HAP-1 (cell line): Measurements from ENCODE around the gene ADGRF5.
A peak's percentile ranks its signal among the peaks of the same experiment; 100 is the strongest.
"Not testable (repeated sequence)": the region's sequence is repeated elsewhere in the genome, so short reads cannot be mapped to it uniquely, and the experiment has no call there.

Experiments
- DNase-seq, 2 experiments: peaks; one replicate each; pipeline ENCODE4 v3.0.0-alpha.2; 2016 to 2020; ENCODE audit warnings: low spot score in 2 of 2
- H3K27me3 ChIP-seq: fragments of 250-450 bp; sonication (Bioruptor Pico); 2 replicates; pipeline ENCODE4 v1.5.1; 2020; ENCODE audit warnings: low read depth, mild to moderate bottlenecking, moderate library complexity
- H3K36me3 ChIP-seq: fragments of 250-450 bp; sonication (Bioruptor Pico); replicated peaks from 2 replicates; pipeline ENCODE4 v1.5.1; 2020; ENCODE audit warnings: mild to moderate bottlenecking
- H3K4me1 ChIP-seq: fragments of 250-450 bp; sonication (Bioruptor Pico); 2 replicates; pipeline ENCODE4 v1.5.1; 2020; ENCODE audit warnings: mild to moderate bottlenecking
- H3K4me3 ChIP-seq: fragments of 250-450 bp; sonication (Bioruptor Pico); 2 replicates; pipeline ENCODE4 v1.5.1; 2020; ENCODE audit warnings: mild to moderate bottlenecking, moderate library complexity
- H3K9me3 ChIP-seq: fragments of 250-450 bp; sonication (Bioruptor Pico); 2 replicates; pipeline ENCODE4 v1.5.1; 2020; ENCODE audit warnings: mild to moderate bottlenecking, moderate library complexity
- in situ Hi-C: fragments of 300-500 bp; cut with MboI; formaldehyde crosslinking; loops from 3 replicates; pipeline ENCODE4 v1.14.3; 2020; ENCODE audit warnings: low sequenced_read_pairs, inconsistent platforms, mixed read lengths

Gene ADGRF5

GRCh38 chr6:46851576-46851975 lies 70.2 kb downstream of the ADGRF5 start:
- not testable (repeated sequence) for H3K27me3 ChIP-seq, H3K4me3 ChIP-seq, H3K36me3 ChIP-seq, DNase-seq, H3K9me3 ChIP-seq, H3K4me1 ChIP-seq
- in situ Hi-C loops, result loop anchor here (25.0 kb wide), 1 partner anchor 136 kb away; no protein-coding TSS in a partner anchor

GRCh38 chr6:46850792-46851191 lies 70.9 kb downstream of the ADGRF5 start:
- Histone ChIP-seq H3K4me1 (no peaks in the 10 kb centered on the region; the same call in 1 of the 2 replicates), H3K9me3 (no peaks in the 10 kb centered on the region), H3K27me3 (no peaks in the 10 kb centered on the region), H3K4me3 (no peak overlapping the region), H3K36me3 (no peaks in the 10 kb centered on the region)
- in situ Hi-C loops, result loop anchor here (25.0 kb wide), 1 partner anchor 137 kb away; no protein-coding TSS in a partner anchor
- no peak for DNase-seq

DNA sequence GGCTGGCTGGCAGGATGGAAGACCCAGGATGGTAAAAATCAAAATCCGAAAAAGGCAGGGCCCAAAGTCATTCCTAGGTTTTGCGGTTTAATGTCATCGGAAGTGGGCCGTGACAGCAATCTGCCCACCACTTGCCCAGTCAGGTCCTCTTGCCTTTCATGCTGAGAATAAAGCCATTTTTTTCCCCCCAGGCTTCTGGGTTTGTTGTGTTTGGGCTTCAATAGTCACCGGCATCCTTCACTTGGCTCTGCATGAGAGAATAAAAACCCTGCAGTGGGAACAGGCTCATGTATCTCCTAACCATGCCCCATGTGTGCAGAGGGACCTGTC lies 72.4 kb downstream of the ADGRF5 start:
- in situ Hi-C loops, result no loop called here
- Histone ChIP-seq H3K4me1 (no peaks in the 10 kb centered on the region; the same call in 1 of the 2 replicates), H3K27me3 (no peaks in the 10 kb centered on the region)

GRCh38 chr6:46848684-46849360 lies 72.9 kb downstream of the ADGRF5 start:
- Histone ChIP-seq H3K4me3 (no peak overlapping the region), H3K27me3 (no peaks in the 10 kb centered on the region), H3K36me3 (no peaks in the 10 kb centered on the region), H3K9me3 (no peaks in the 10 kb centered on the region), H3K4me1 (no peaks in the 10 kb centered on the region; the same call in 1 of the 2 replicates)
- in situ Hi-C loops, result no loop called here
- peak; percentile 71 to 84 for DNase-seq

More for the DNA sequence above, 72.4 kb downstream of the ADGRF5 start:
- no peak overlapping the region for H3K4me3 ChIP-seq
- no peak for DNase-seq
- no peaks in the 10 kb centered on the region for H3K36me3 ChIP-seq
- H3K9me3 ChIP-seq, result no peaks in the 10 kb centered on the region

- in situ Hi-C loops, result no loop called here
- DNase-seq, result no peak
- Histone ChIP-seq H3K36me3 (no peaks in the 10 kb centered on the region), H3K4me3 (no peak overlapping the region), H3K4me1 (no peaks in the 10 kb centered on the region; the same call in 1 of the 2 replicates), H3K27me3 (no peaks in the 10 kb centered on the region), H3K9me3 (no peaks in the 10 kb centered on the region)
These were observed 76.6 kb downstream of the ADGRF5 start for GRCh38 chr6:46845126-46845525.

GRCh38 chr6:46842252-46842846 lies 79.4 kb downstream of the ADGRF5 start:
- in situ Hi-C loops, H3K9me3 ChIP-seq, H3K36me3 ChIP-seq, H3K4me1 ChIP-seq, H3K27me3 ChIP-seq, DNase-seq, H3K4me3 ChIP-seq: not testable (repeated sequence)

DNA sequence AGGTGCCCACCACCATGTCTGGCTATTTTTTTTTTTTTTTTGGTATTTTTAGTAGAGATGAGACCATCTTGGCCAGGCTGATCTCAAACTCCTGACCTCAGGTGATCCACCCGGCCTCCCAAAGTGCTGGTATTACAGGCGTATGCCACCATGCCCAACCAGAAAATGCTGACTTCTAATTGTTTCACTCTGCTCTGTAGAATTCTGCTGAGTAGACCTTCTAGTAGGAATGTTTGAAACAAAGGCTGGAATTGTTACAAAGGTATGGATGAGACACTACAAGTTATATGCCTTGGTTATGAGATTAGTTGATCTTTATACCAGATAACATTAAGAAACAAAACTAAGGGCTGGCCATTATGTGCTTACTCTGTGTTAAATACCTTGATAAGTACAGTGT lies 83.7 kb downstream of the ADGRF5 start:
- in situ Hi-C loops, result no loop called here
- Histone ChIP-seq H3K36me3 (no peaks in the 10 kb centered on the region), H3K4me1 (no peaks in the 10 kb centered on the region), H3K9me3 (no peaks in the 10 kb centered on the region), H3K4me3 (no peak overlapping the region), H3K27me3 (no peaks in the 10 kb centered on the region)
- DNase-seq, result no peak

DNA sequence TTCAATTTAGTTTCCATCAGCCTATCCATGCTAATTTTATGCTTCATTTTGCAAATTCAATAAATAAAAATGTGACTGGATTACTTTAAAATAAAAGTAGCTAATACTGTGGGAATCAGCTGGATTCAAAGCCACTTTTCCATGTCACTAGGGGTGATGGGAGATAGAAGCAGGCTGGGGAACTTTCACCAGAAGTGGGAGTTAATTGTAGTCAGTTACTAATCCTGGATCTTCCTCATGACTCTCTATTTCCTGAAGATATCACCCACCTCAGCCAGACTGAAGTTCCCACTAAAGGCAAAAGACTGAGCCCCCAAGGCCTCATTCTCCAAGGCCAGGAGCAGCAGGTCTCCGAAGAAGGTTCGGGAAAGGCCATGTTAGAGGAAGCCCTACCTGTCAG lies 86.7 kb downstream of the ADGRF5 start:
- in situ Hi-C loops, H3K4me1 ChIP-seq, H3K36me3 ChIP-seq, H3K9me3 ChIP-seq, H3K4me3 ChIP-seq, H3K27me3 ChIP-seq, DNase-seq: not testable (repeated sequence)

DNA sequence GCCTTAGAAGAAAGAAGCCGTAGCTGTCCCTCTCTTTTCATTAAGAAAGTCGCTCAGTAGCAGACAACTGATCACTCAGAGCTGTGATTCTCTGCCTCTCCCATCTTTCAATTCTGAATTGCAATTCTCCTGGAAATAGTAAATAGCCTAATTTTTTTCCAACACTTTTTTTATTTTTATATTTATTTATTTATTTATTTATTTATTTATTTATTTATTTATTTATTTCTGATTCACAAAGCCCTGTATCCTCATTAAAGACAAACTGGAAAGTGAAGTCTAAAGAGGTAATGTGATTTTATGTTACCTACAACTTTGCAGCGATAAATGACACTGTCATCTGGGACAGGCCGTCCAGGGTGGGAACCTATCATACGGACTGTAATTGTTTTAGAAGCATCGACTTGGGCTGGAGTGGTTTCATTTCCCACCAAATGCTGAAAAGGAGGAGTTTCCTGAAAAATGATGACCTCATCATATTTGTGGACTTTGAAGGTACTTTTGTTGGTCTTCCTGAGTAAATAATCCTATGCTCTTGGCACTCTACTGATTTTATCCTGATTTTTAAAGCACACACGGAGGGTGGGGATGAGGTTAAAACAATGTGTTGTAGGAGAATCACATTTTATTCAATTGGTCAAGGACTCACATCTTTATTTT lies 87.4 kb downstream of the ADGRF5 start:
- H3K36me3 ChIP-seq, DNase-seq, in situ Hi-C loops, H3K9me3 ChIP-seq, H3K4me1 ChIP-seq, H3K27me3 ChIP-seq, H3K4me3 ChIP-seq: not testable (repeated sequence)

DNA sequence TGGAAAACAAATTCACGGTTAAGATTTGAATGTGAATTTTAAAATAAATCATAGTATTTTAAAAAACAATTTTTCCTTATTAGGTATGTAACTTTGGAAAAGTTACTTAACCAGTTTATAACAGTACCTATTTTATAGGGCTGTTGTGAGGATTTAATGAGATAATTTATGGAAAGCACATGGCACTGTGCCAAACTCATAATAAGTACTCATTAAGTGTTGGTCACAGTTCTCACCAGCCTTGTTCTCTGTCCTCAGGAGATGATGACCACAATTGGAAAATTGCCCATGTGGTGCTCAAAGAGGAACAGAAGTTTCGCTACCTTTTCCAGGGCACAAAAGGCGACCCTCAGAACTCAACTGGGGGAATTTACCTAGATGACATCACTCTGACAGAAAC lies 88.9 kb downstream of the ADGRF5 start:
- no peaks in the 10 kb centered on the region for H3K27me3 ChIP-seq
- in situ Hi-C loops, result no loop called here
- DNase-seq, result no peak
- no peak overlapping the region for H3K4me3 ChIP-seq
- H3K4me1 ChIP-seq, result no peaks in the 10 kb centered on the region
- no peaks in the 10 kb centered on the region for H3K36me3 ChIP-seq
- no peaks in the 10 kb centered on the region for H3K9me3 ChIP-seq

DNA sequence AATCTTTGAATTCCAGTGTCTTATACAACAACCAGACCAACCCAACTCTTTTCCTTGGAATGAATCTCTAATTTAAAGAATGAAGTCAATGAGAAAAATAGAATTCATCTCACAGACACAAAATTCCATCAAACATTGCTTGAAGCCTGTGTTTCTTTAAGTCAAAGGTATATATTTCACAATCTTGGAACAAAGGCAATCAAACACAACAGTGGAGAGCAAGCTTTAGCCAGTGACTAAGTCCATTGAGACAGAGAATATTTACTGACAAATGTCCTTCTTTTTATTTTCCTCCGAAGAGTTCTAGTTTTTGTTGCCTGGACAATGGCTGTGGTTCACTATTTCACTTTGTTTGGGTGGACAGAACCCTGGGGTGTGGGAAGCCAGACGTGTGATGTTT lies 92.8 kb downstream of the ADGRF5 start:
- no peaks in the 10 kb centered on the region for H3K9me3 ChIP-seq
- no peaks in the 10 kb centered on the region for H3K4me1 ChIP-seq
- no peak overlapping the region for H3K4me3 ChIP-seq
- in situ Hi-C loops, result no loop called here
- no peak for DNase-seq
- H3K27me3 ChIP-seq, result no peaks in the 10 kb centered on the region
- no peaks in the 10 kb centered on the region for H3K36me3 ChIP-seq

- no peaks in the 10 kb centered on the region for H3K27me3 ChIP-seq
- no peaks in the 10 kb centered on the region for H3K36me3 ChIP-seq
- DNase-seq, result no peak
- no peaks in the 10 kb centered on the region for H3K4me1 ChIP-seq
- no peak overlapping the region for H3K4me3 ChIP-seq
- in situ Hi-C loops, result no loop called here
- H3K9me3 ChIP-seq, result no peaks in the 10 kb centered on the region
These were observed 100.3 kb downstream of the ADGRF5 start for GRCh38 chr6:46821458-46821881.

- no peaks in the 10 kb centered on the region for H3K9me3 ChIP-seq
- no peaks in the 10 kb centered on the region for H3K36me3 ChIP-seq
- H3K27me3 ChIP-seq, result no peaks in the 10 kb centered on the region
- DNase-seq, result no peak
- no peaks in the 10 kb centered on the region for H3K4me1 ChIP-seq
- H3K4me3 ChIP-seq, result no peak overlapping the region
- in situ Hi-C loops, result no loop called here
These were observed 102.2 kb downstream of the ADGRF5 start for GRCh38 chr6:46819561-46819960.

GRCh38 chr6:46816626-46817025 lies 105.1 kb downstream of the ADGRF5 start:
- no peaks in the 10 kb centered on the region for H3K36me3 ChIP-seq
- in situ Hi-C loops, result no loop called here
- H3K9me3 ChIP-seq, result no peaks in the 10 kb centered on the region
- no peak overlapping the region for H3K4me3 ChIP-seq
- H3K4me1 ChIP-seq, result no peaks in the 10 kb centered on the region
- no peaks in the 10 kb centered on the region for H3K27me3 ChIP-seq
- no peak for DNase-seq
